ENCODE data around the gene MED29.

DNA sequence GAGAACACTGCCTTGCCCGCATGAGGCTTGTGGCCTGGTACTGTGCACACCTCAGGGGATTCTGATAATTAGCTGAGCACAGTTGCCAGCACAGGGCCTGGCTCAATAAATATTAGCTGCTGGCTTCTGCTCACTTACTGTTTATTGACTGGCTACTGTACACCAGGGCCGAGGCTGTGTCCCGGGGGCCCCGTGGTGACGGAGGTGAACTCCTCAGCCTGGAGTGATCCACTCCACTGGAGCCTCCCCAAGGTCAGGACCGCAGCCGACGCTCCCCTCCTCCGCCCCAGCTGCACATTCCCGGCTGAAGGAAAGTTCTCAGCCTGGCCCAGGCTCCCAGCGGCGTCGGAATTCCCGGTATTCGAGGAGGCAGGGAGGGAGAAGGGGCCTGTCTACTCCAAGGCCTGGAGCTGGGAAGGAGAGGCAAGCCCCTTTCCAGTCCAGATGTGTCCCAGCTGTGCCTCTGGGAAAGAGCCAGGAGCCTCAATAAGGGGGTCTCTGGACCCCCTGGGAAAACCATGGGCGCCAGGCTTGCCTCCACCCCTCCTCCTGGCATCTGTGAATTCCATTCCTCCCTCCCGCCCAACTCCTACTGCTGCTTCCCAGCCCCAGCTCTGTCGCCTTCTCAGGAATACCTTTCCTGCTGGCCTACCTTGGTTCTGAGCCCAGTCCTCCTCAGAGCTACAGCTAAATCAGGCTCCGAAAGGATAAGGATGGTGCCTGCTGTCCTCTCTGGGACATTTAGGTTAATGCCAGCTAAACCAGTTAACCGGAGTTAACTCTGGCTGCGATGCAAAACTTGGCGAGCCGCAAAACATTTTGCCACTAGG, 37.3 kb downstream of the MED29 start:
- TF ChIP-seq, protein P1, sequence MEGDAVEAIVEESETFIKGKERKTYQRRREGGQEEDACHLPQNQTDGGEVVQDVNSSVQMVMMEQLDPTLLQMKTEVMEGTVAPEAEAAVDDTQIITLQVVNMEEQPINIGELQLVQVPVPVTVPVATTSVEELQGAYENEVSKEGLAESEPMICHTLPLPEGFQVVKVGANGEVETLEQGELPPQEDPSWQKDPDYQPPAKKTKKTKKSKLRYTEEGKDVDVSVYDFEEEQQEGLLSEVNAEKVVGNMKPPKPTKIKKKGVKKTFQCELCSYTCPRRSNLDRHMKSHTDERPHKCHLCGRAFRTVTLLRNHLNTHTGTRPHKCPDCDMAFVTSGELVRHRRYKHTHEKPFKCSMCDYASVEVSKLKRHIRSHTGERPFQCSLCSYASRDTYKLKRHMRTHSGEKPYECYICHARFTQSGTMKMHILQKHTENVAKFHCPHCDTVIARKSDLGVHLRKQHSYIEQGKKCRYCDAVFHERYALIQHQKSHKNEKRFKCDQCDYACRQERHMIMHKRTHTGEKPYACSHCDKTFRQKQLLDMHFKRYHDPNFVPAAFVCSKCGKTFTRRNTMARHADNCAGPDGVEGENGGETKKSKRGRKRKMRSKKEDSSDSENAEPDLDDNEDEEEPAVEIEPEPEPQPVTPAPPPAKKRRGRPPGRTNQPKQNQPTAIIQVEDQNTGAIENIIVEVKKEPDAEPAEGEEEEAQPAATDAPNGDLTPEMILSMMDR (IDR thresholded peaks at IDR 0.05) = no peak
- no peak for TF ChIP-seq POLR2A (IDR thresholded peaks at IDR 0.05)

All from testis (tissue), 2 donors.